Muscle of back (tissue), 11 donors: ENCODE data around the gene ADCY3. TPM values are rescaled to one million over a fixed set of nuclear protein-coding genes. Genes with fewer than 3 reads are reported as not detected.

Source experiments
- DNase-seq, 3 donors: peaks; one replicate each; pipeline versions ENCODE4 v3.0.0 to v3.0.0-alpha.2; 2013
- polyA plus RNA-seq, 10 donors: library from polyadenylated mRNA; unstranded; fragments of 120-200 nt; gene quantifications; one replicate each; pipeline ENCODE4 v1.2.1, GENCODE V29; 2013; ENCODE audit not compliant: insufficient read length in 10 of 10

Gene ADCY3
- polyA plus RNA-seq, 10 donors = 19.3 to 37.0 (median 23.5) TPM

GRCh38 chr2:24906466-24906865, 13.6 kb downstream of the ADCY3 start:
- no peak for DNase-seq

GRCh38 chr2:24903161-24904103, 16.6 kb downstream of the ADCY3 start:
- DNase-seq = no peak

- DNase-seq = no peak
Measured at GRCh38 chr2:24899361-24899910, 20.6 kb downstream of the ADCY3 start.

GRCh38 chr2:24898122-24899109, 21.6 kb downstream of the ADCY3 start:
- no peak for DNase-seq

- no peak for DNase-seq
Measured at GRCh38 chr2:24894750-24895149, 25.3 kb downstream of the ADCY3 start.

GRCh38 chr2:24893934-24894333, 26.1 kb downstream of the ADCY3 start:
- DNase-seq = no peak

- DNase-seq = no peak
Measured at GRCh38 chr2:24892928-24893327, 27.1 kb downstream of the ADCY3 start.

GRCh38 chr2:24891201-24891600, 28.8 kb downstream of the ADCY3 start:
- DNase-seq = no peak

- no peak for DNase-seq
Measured at GRCh38 chr2:24889221-24889620, 30.8 kb downstream of the ADCY3 start.

GRCh38 chr2:24888177-24888576, 31.9 kb downstream of the ADCY3 start:
- no peak for DNase-seq

- DNase-seq = no peak
Measured at GRCh38 chr2:24887307-24887874, 32.6 kb downstream of the ADCY3 start.

GRCh38 chr2:24886691-24887304, 33.2 kb downstream of the ADCY3 start:
- peak in 1 of 3 donors; percentile 43 for DNase-seq

- no peak for DNase-seq
Measured at GRCh38 chr2:24886126-24886501, 33.9 kb downstream of the ADCY3 start.

GRCh38 chr2:24885221-24886125, 34.6 kb downstream of the ADCY3 start:
- peak; percentile 24 to 63 (median 29) for DNase-seq

GRCh38 chr2:24883946-24884345, 36.1 kb downstream of the ADCY3 start:
- DNase-seq = peak; percentile 21 to 54 (median 22)

- DNase-seq = no peak
Measured at GRCh38 chr2:24881623-24882022, 38.4 kb downstream of the ADCY3 start.

GRCh38 chr2:24881158-24881557, 38.9 kb downstream of the ADCY3 start:
- no peak for DNase-seq

- DNase-seq = no peak
Measured at GRCh38 chr2:24878341-24878740, 41.7 kb downstream of the ADCY3 start.

GRCh38 chr2:24877646-24878045, 42.4 kb downstream of the ADCY3 start:
- DNase-seq = no peak

- DNase-seq = no peak
Measured at GRCh38 chr2:24877067-24877466, 43.0 kb downstream of the ADCY3 start.
